Choroid plexus epithelial cell (primary cell): ENCODE data around the gene TMEM145.

Experiments used
- DNase-seq: peaks from one replicate; pipeline ENCODE4 v3.0.0-alpha.2; 2010; ENCODE audit warnings: low read depth
- H3K4me3 ChIP-seq: 2 replicates; pipeline ENCODE4 v1.5.1; 2011; ENCODE audit warnings: low read depth, mild to moderate bottlenecking, control low read depth, low read length, moderate library complexity
- CTCF ChIP-seq: conservative IDR thresholded peaks from 2 replicates; pipeline ENCODE4 v1.5.1; 2011; ENCODE audit warnings: low read depth, mild to moderate bottlenecking, control low read depth, inconsistent platforms, low read length, moderate library complexity

TMEM145 gene

GRCh38 chr19:42278452-42279154 lies 34.5 kb upstream of the TMEM145 start:
- no peak for DNase-seq
- no peak for TF ChIP-seq CTCF
- no peak overlapping the region for H3K4me3 ChIP-seq

GRCh38 chr19:42279155-42279901 lies 33.8 kb upstream of the TMEM145 start:
- H3K4me3 ChIP-seq: peak overlapping the region; percentile 79
- no peak for DNase-seq
- no peak for TF ChIP-seq CTCF

GRCh38 chr19:42279902-42280814 lies 33.0 kb upstream of the TMEM145 start:
- DNase-seq: peak; percentile 88
- peak; percentile 76 for TF ChIP-seq CTCF
- peak overlapping the region; percentile 79 for H3K4me3 ChIP-seq

GRCh38 chr19:42280815-42281145 lies 32.3 kb upstream of the TMEM145 start:
- no peak for DNase-seq
- peak overlapping the region; percentile 79 for H3K4me3 ChIP-seq
- no peak for TF ChIP-seq CTCF

- no peak for DNase-seq
- peak; percentile 14 for TF ChIP-seq CTCF
- H3K4me3 ChIP-seq: peak overlapping the region; percentile 79
Observed at GRCh38 chr19:42281146-42281826, 31.8 kb upstream of the TMEM145 start.
